VCaP (cell line): ENCODE data around the gene PIEZO2.

Experiments used
- H3K27ac ChIP-seq: fragments of 450-650 bp; 2 replicates; pipeline ENCODE4 v1.5.1; 2017
- TF ChIP-seq, protein P1 (sequence below): fragments of 450-650 bp; conservative IDR thresholded peaks from 2 replicates; pipeline ENCODE4 v1.5.1; 2017; ENCODE audit warnings: mild to moderate bottlenecking, moderate library complexity

The PIEZO2 gene

GRCh38 chr18:10689236-10690034, 459.9 kb downstream of the PIEZO2 start:
- no peak overlapping the region for H3K27ac ChIP-seq
- TF ChIP-seq, protein P1, sequence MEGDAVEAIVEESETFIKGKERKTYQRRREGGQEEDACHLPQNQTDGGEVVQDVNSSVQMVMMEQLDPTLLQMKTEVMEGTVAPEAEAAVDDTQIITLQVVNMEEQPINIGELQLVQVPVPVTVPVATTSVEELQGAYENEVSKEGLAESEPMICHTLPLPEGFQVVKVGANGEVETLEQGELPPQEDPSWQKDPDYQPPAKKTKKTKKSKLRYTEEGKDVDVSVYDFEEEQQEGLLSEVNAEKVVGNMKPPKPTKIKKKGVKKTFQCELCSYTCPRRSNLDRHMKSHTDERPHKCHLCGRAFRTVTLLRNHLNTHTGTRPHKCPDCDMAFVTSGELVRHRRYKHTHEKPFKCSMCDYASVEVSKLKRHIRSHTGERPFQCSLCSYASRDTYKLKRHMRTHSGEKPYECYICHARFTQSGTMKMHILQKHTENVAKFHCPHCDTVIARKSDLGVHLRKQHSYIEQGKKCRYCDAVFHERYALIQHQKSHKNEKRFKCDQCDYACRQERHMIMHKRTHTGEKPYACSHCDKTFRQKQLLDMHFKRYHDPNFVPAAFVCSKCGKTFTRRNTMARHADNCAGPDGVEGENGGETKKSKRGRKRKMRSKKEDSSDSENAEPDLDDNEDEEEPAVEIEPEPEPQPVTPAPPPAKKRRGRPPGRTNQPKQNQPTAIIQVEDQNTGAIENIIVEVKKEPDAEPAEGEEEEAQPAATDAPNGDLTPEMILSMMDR: no peak

GRCh38 chr18:10688766-10689165, 460.6 kb downstream of the PIEZO2 start:
- H3K27ac ChIP-seq: no peak overlapping the region
- TF ChIP-seq, protein P1: no peak

DNA sequence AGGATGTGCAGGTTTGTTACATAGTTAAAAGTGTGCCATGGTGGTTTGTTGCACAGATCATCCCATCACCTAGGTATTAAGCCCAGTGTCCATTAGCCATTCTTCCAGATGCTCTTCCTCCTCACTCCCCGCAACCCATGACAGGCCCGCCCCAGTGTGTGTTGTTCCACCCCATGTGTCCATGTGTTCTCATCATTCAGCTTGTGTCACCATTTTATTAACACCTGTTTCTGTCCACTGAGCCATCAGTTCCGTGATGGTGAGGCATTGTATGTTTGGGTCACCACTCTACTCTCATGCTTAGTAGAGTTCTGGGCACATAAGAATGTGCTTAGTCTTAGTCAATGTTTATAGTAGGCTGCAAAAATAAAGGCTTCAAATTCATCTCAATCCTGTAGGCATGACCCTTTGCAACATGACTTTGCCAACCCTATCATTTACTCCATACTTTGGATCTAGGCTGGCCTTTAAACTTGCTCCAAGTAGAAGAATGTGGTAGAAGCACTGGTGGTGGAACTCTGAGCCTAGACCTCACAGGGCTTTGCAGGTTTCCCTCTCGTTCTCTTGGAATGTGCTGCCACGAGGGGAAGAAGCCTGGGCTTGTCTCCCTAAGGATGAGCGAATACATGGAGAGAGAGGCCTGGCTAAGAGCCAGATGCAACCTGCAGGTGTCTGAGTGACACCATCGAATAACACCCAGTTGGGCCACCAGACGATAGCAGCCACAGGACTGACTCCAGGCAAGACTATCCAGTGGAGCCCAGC, 462.0 kb downstream of the PIEZO2 start:
- TF ChIP-seq, protein P1: no peak
- H3K27ac ChIP-seq: no peak overlapping the region

GRCh38 chr18:10686308-10686707, 463.1 kb downstream of the PIEZO2 start:
- TF ChIP-seq, protein P1: no peak
- no peak overlapping the region for H3K27ac ChIP-seq

DNA sequence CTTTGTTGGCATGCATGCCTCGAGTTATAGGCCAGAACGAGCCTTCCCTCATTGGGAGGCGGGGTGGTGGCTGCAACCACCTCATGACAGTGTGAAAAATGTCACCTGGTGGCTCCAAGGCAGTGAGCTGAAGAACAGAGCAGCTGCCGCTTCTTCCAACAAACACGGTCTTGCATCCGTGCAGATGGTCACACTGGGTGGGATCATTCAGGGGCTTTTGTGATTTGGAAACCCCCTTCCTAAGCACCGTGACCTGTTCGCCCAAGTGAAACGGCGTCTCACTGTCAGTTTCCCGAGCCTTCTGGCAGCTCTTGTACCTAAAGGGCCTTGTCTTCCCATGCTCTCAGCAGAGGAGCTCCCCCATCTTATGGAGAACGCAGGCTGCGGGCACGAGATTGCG, 463.9 kb downstream of the PIEZO2 start:
- no peak overlapping the region for H3K27ac ChIP-seq
- TF ChIP-seq, protein P1: no peak

DNA sequence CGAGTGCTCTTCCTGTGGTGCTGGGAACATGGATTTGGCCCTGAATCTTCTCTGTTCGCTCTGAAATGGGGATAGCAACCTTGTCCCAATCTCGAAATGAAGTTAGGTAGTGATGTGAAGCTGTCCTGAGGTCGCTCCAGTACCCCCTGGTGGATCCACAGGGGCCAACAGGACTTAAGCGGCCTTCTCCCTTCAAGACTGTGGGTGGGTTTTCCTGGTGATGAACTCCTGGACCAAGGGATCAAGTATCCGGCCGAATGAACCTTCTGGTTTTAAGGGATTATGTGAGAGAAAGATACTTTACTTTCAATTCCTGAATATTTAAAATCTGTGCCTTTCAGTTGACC, 467.0 kb downstream of the PIEZO2 start:
- TF ChIP-seq, protein P1: no peak

GRCh38 chr18:10681581-10682367, 467.6 kb downstream of the PIEZO2 start:
- TF ChIP-seq, protein P1: no peak
- no peak overlapping the region for H3K27ac ChIP-seq

More for the DNA sequence above, 467.0 kb downstream of the PIEZO2 start:
- no peak overlapping the region for H3K27ac ChIP-seq
